GM19043 (cell line): ENCODE data around the gene PIK3CD.

Experiments used
- ATAC-seq: cut with Tn5 transposase; IDR thresholded peaks from one replicate; pipeline ENCODE4 v1.9.1; 2021; ENCODE audit warnings: low read depth; ENCODE audit not compliant: unreplicated experiment

Gene PIK3CD

GRCh38 chr1:9715536-9716226 lies 64.2 kb downstream of the PIK3CD start:
- no peak for ATAC-seq

GRCh38 chr1:9716404-9717192 lies 65.1 kb downstream of the PIK3CD start:
- no peak for ATAC-seq

- peak; percentile 81 for ATAC-seq
Measured at GRCh38 chr1:9717193-9718005, 65.9 kb downstream of the PIK3CD start.

- ATAC-seq, result no peak
Measured at GRCh38 chr1:9718006-9718680, 66.6 kb downstream of the PIK3CD start.

GRCh38 chr1:9719978-9720722 lies 68.6 kb downstream of the PIK3CD start:
- ATAC-seq, result no peak

- no peak for ATAC-seq
Measured at GRCh38 chr1:9720785-9721605, 69.5 kb downstream of the PIK3CD start.

- ATAC-seq, result no peak
Measured at GRCh38 chr1:9721606-9722377, 70.3 kb downstream of the PIK3CD start.

- no peak for ATAC-seq
Measured at GRCh38 chr1:9722378-9722749, 70.8 kb downstream of the PIK3CD start.

GRCh38 chr1:9723068-9723805 lies 71.7 kb downstream of the PIK3CD start:
- ATAC-seq, result no peak

- ATAC-seq, result no peak
Measured at GRCh38 chr1:9723926-9724325, 72.4 kb downstream of the PIK3CD start.

GRCh38 chr1:9724706-9725476 lies 73.4 kb downstream of the PIK3CD start:
- ATAC-seq, result no peak

GRCh38 chr1:9726406-9726805 lies 74.9 kb downstream of the PIK3CD start:
- no peak for ATAC-seq

GRCh38 chr1:9726905-9727595 lies 75.5 kb downstream of the PIK3CD start:
- no peak for ATAC-seq

- no peak for ATAC-seq
Measured at GRCh38 chr1:9728451-9729295, 77.1 kb downstream of the PIK3CD start.

- no peak for ATAC-seq
Measured at GRCh38 chr1:9729523-9729922, 78.0 kb downstream of the PIK3CD start.
